Right lobe of liver (tissue), 6 donors: ENCODE measurements around the gene RANBP1. TPM values are rescaled to one million over a fixed set of nuclear protein-coding genes. Genes with fewer than 3 reads are reported as not detected.

Source experiments
- ATAC-seq, 4 donors: fragments of 200-7000 bp; cut with Tn5 transposase; one replicate each; pipeline ENCODE4 v1.9.1; 2020; ENCODE audit warnings: mild to moderate bottlenecking in 4 of 4, moderate library complexity in 4 of 4
- DNase-seq, 3 donors: peaks; one replicate each; pipeline ENCODE4 v3.0.0-alpha.2; 2020
- H3K27ac ChIP-seq, 3 donors: fragments of 200-600 bp; one replicate each; pipeline ENCODE4 v1.8.0; 2022
- H3K27me3 ChIP-seq, 2 donors: fragments of 200-600 bp; one replicate each; pipeline ENCODE4 v1.8.0; 2022
- H3K36me3 ChIP-seq, 4 donors: fragments of 200-600 bp; sonication (generic) in 1 of 4; one replicate each; pipeline versions ENCODE4 v1.5.1 to v1.8.0; 2017 to 2022; ENCODE audit warnings: control low read depth in 1 of 4
- H3K4me1 ChIP-seq, 4 donors: fragments of 200-600 bp; sonication (generic) in 1 of 4; one replicate each; pipeline versions ENCODE4 v1.5.1 to v1.8.0; 2017 to 2022; ENCODE audit warnings: control low read depth in 1 of 4
- H3K4me3 ChIP-seq, 3 donors: fragments of 200-600 bp; one replicate each; pipeline ENCODE4 v1.8.0; 2022
- H3K9me3 ChIP-seq, 4 donors: fragments of 200-600 bp; sonication (generic) in 1 of 4; one replicate each; pipeline versions ENCODE4 v1.5.1 to v1.8.0; 2017 to 2022; ENCODE audit warnings: control low read depth in 1 of 4
- POLR2A ChIP-seq: fragments of 450-650 bp; IDR thresholded peaks from one replicate; pipeline ENCODE4 v1.6.1; 2017; ENCODE audit warnings: antibody characterized with exemption, mild to moderate bottlenecking
- WGBS: methylation state at CpG from one replicate; pipeline ENCODE4 v1.1.6; 2018; ENCODE audit warnings: low coverage, low lambda C conversion rate; ENCODE audit not compliant: insufficient coverage; ENCODE audit errors: missing lambda C conversion rate; 5-methylcytosine and 5-hydroxymethylcytosine counted together
- intact Hi-C, 2 donors: fragments of 100-400 bp; cut with DNase I; formaldehyde crosslinking; loops; one replicate each; pipeline versions ENCODE4 v1.11.2 to v1.14.1; 2022
- total RNA-seq, 6 experiments: library from RNA; depleted of rRNA in 2 of 6; stranded (reverse); fragments of >200 nt in 2 of 6; fragmentation: NEBNext Ultra II Directional in 3 of 6; extraction: Animal tissue kit (Norgen Biotek cat#: 25700) in 3 of 6; gene quantifications; one replicate each; pipeline versions ENCODE4 v1.1.0 to v1.2.4, GENCODE V29; 2016 to 2023
- TF ChIP-seq, protein P1 (sequence below), 4 donors: fragments of 200-600 bp in 3 of 4; fragments of 450-650 bp in 1 of 4; IDR thresholded peaks; one replicate each; pipeline versions ENCODE4 v1.5.1 to v1.8.0; 2016 to 2022; ENCODE audit warnings: antibody characterized with exemption in 4 of 4, mild to moderate bottlenecking in 2 of 4
- donor health status: DM: no; HTN: yes; CAD: no.
- donor health status: DM: no; HTN: no; CAD: no.
- donor health status: DM: no; HTN: no; CAD: no.
- donor health status: DM: no; HTN: yes; CAD: no.
- donor health status: DM: no; HTN: yes; CAD: no.

Gene RANBP1
- total RNA-seq, 6 experiments from 2014 or later = 39.5 to 224 (median 52.2) TPM

DNA sequence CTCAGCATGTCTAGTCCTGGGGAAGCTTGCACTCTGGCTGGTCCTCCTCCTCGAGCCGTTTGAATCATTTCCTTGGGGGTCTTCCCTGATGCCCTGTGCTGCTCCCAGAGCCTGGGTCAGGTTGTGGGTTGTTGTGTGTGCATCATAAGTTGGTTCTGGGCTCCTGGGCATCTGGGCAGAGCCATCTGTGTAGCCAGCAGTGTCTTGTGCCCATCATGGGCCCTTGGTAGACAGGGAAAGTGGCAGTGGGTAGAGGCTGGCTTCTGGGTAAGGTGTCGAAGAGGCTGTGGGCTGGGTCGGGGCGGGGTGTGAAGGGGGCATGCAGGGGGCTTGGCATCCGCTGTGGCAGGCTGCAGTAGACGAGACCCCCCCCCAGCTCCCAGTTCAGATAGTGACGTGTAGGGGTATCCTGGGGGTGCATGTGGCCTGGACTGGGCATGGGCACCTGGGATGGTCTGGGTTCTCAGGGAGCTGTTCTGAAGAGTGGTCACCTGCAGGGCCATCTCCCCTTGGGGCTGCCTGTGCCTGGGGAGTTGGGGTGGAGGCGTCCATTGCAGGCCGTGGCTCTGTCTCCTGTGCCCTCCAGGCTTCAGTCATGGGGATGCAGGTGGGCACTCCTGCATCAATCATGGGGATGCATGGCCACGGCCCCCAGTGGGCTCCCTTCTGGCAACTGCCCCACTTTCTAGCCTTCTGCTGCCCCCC, 8.3 kb downstream of the RANBP1 start:
- H3K27me3 ChIP-seq = no peaks in the 10 kb centered on the region
- DNase-seq (no peak), ATAC-seq (no peak)
- intact Hi-C loops = no loop called here
- peak overlapping the region in 1 of 3 donors; percentile 86 for H3K27ac ChIP-seq
- H3K36me3 ChIP-seq = peaks cover 0 to 31% (median 8%) of the 10 kb centered on the region in 4 donors
- TF ChIP-seq POLR2A = no peak
- TF ChIP-seq, protein P1, sequence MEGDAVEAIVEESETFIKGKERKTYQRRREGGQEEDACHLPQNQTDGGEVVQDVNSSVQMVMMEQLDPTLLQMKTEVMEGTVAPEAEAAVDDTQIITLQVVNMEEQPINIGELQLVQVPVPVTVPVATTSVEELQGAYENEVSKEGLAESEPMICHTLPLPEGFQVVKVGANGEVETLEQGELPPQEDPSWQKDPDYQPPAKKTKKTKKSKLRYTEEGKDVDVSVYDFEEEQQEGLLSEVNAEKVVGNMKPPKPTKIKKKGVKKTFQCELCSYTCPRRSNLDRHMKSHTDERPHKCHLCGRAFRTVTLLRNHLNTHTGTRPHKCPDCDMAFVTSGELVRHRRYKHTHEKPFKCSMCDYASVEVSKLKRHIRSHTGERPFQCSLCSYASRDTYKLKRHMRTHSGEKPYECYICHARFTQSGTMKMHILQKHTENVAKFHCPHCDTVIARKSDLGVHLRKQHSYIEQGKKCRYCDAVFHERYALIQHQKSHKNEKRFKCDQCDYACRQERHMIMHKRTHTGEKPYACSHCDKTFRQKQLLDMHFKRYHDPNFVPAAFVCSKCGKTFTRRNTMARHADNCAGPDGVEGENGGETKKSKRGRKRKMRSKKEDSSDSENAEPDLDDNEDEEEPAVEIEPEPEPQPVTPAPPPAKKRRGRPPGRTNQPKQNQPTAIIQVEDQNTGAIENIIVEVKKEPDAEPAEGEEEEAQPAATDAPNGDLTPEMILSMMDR (IDR thresholded peaks at IDR 0.05) = no peak
- no peak overlapping the region for H3K4me3 ChIP-seq
- peaks cover 0 to 36% (median 19%) of the 10 kb centered on the region in 4 donors for H3K4me1 ChIP-seq
- no CpG with 5 or more reads among the region's 11 CpGs for WGBS
- no peaks in the 10 kb centered on the region for H3K9me3 ChIP-seq

DNA sequence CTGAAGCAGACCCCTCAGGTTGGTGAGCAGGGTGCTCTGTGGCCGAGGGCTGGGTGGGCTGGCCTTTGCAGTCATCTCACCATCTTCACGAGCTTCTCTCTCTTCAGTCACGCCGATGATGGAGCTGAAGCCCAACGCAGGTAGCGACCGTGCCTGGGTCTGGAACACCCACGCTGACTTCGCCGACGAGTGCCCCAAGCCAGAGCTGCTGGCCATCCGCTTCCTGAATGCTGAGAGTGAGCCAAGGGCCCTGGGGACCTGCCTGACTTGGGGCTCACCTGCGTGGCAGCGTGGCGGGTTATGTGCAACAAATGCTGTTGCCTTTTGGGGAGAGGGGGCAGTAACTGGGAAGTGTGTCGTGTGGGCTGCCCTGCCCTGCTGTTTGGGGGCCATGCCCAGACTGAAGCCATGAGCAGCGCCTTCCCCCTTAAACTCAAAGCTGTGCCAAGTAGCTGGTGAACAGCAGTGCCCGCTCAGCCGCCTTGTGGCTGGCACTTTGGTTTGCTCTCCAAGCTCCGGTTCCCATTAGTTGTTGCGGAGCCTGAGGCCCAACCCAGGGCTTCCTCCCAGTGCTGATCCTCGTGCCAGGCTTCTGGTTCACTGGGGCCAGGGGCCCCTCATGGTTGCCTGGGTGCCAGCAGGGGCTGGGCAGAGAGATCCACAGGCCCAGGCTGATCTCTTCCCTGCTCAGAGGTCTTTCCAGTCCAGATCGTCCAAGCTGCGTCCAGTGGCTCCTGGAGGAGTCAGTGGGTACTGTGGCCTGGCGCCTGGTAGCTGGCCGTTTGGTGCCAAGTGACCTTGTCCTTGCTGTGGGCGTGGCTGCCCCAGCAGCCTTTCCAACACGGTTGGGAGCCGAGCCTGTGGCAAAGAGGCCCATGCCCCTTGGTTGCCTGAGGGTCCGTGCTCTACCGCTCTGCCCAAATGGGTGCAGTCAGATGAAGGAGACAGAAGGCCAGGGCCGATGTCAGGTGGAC, 9.6 kb downstream of the RANBP1 start:
- intact Hi-C loops = no loop called here
- H3K9me3 ChIP-seq = no peaks in the 10 kb centered on the region
- H3K4me3 ChIP-seq = no peak overlapping the region
- TF ChIP-seq POLR2A = no peak
- TF ChIP-seq, protein P1 (IDR thresholded peaks at IDR 0.05) = peak in 3 of 4 donors; percentile 14 to 32 (median 25)
- DNase-seq (peak; percentile 74 to 91 (median 88)), ATAC-seq (peak; percentile 75 to 83 (median 78))
- peaks cover 0 to 44% (median 23%) of the 10 kb centered on the region in 4 donors for H3K4me1 ChIP-seq
- peaks cover 0 to 19% (median 2%) of the 10 kb centered on the region in 4 donors for H3K36me3 ChIP-seq
- no peaks in the 10 kb centered on the region for H3K27me3 ChIP-seq
- 74% methylated on average over 10 of the region's 32 CpGs for WGBS
- H3K27ac ChIP-seq = peak overlapping the region in 2 of 3 donors; percentile 66 to 86

- Histone ChIP-seq H3K4me1 (peaks cover 0 to 44% (median 23%) of the 10 kb centered on the region in 4 donors), H3K36me3 (peaks cover 0 to 10% (median 1%) of the 10 kb centered on the region in 4 donors)
These were observed 10.6 kb downstream of the RANBP1 start for GRCh38 chr22:20126284-20127029.

More at GRCh38 chr22:20126284-20127029, 10.6 kb downstream of the RANBP1 start:
- DNase-seq = no peak
- no peak for TF ChIP-seq POLR2A
- TF ChIP-seq, protein P1 (IDR thresholded peaks at IDR 0.05) = no peak
- WGBS = 89% methylated on average over 13 of the region's 19 CpGs
- Histone ChIP-seq H3K9me3 (no peaks in the 10 kb centered on the region), H3K4me3 (no peak overlapping the region), H3K27ac (peak overlapping the region in 1 of 3 donors; percentile 86), H3K27me3 (no peaks in the 10 kb centered on the region)
- intact Hi-C loops = no loop called here
- ATAC-seq = no peak
